ENCODE measurements around the gene CELF2. TPM values are rescaled to one million over a fixed set of nuclear protein-coding genes. Genes with fewer than 3 reads are reported as not detected.

The CELF2 gene
- total and polyA plus RNA-seq, 2 donors from 2014 or later: 1.7 to 39.2 TPM

- FAIRE-seq (no peak), DNase-seq (no peak)
- no peaks in the 10 kb centered on the region for H3K36me3 ChIP-seq (ENCODE audit: control insufficient read depth in 2 of 3, insufficient read depth in 3 of 3, low read length in 3 of 3)
- no peaks in the 10 kb centered on the region for H3K9me3 ChIP-seq (ENCODE audit: control insufficient read depth in 2 of 3, insufficient read depth in 1 of 3, low read length in 3 of 3)
- H3K27ac ChIP-seq (ENCODE audit: low read depth in 2 of 2, low read length in 2 of 2): no peak overlapping the region
- no peak for TF ChIP-seq CTCF (IDR thresholded peaks at IDR 0.05; ENCODE audit: borderline replicate concordance, extremely low read depth, insufficient read depth)
- no peaks in the 10 kb centered on the region for H3K27me3 ChIP-seq (ENCODE audit: control insufficient read depth, insufficient read depth, low read length)
- no peak overlapping the region for H3K4me3 ChIP-seq (ENCODE audit: low read length in 3 of 3)
- intact Hi-C loops (cut with DNase I): no loop called here
- H3K9ac ChIP-seq (ENCODE audit: low read length in 3 of 3): no peak overlapping the region
- H3K4me1 ChIP-seq (ENCODE audit: control insufficient read depth in 2 of 3, insufficient read depth in 2 of 3, low read depth in 1 of 3, low read length in 3 of 3): peaks cover 0 to 3% (median 0%) of the 10 kb centered on the region in 3 donors
These were observed 127.2 kb downstream of the CELF2 start for GRCh38 chr10:11144626-11145494.

GRCh38 chr10:11145495-11145855 lies 127.8 kb downstream of the CELF2 start:
- H3K27ac ChIP-seq (ENCODE audit: low read depth in 2 of 2, low read length in 2 of 2): no peak overlapping the region
- H3K4me3 ChIP-seq (ENCODE audit: low read length in 3 of 3): no peak overlapping the region
- DNase-seq (no peak), FAIRE-seq (no peak)
- peaks cover 0 to 3% (median 0%) of the 10 kb centered on the region in 3 donors for H3K4me1 ChIP-seq (ENCODE audit: control insufficient read depth in 2 of 3, insufficient read depth in 2 of 3, low read depth in 1 of 3, low read length in 3 of 3)
- H3K9ac ChIP-seq (ENCODE audit: low read length in 3 of 3): no peak overlapping the region
- no peaks in the 10 kb centered on the region for H3K27me3 ChIP-seq (ENCODE audit: control insufficient read depth, insufficient read depth, low read length)
- intact Hi-C loops (cut with DNase I): no loop called here
- no peaks in the 10 kb centered on the region for H3K9me3 ChIP-seq (ENCODE audit: control insufficient read depth in 2 of 3, insufficient read depth in 1 of 3, low read length in 3 of 3)
- H3K36me3 ChIP-seq (ENCODE audit: control insufficient read depth in 2 of 3, insufficient read depth in 3 of 3, low read length in 3 of 3): no peaks in the 10 kb centered on the region
- no peak for TF ChIP-seq CTCF (IDR thresholded peaks at IDR 0.05; ENCODE audit: borderline replicate concordance, extremely low read depth, insufficient read depth)

- peak in 1 of 5 donors; percentile 54 for DNase-seq
- Histone ChIP-seq H3K9ac (ENCODE audit: low read length in 3 of 3) (no peak overlapping the region), H3K27ac (ENCODE audit: low read depth in 2 of 2, low read length in 2 of 2) (no peak overlapping the region), H3K36me3 (ENCODE audit: control insufficient read depth in 2 of 3, insufficient read depth in 3 of 3, low read length in 3 of 3) (no peaks in the 10 kb centered on the region), H3K4me1 (ENCODE audit: control insufficient read depth in 2 of 3, insufficient read depth in 2 of 3, low read depth in 1 of 3, low read length in 3 of 3) (peaks cover 0 to 3% (median 0%) of the 10 kb centered on the region in 3 donors), H3K27me3 (ENCODE audit: control insufficient read depth, insufficient read depth, low read length) (no peaks in the 10 kb centered on the region), H3K9me3 (ENCODE audit: control insufficient read depth in 2 of 3, insufficient read depth in 1 of 3, low read length in 3 of 3) (no peaks in the 10 kb centered on the region), H3K4me3 (ENCODE audit: low read length in 3 of 3) (no peak overlapping the region)
- no peak for FAIRE-seq
- intact Hi-C loops (cut with DNase I): no loop called here
- TF ChIP-seq CTCF (IDR thresholded peaks at IDR 0.05; ENCODE audit: borderline replicate concordance, extremely low read depth, insufficient read depth): no peak
These were observed 128.9 kb downstream of the CELF2 start for GRCh38 chr10:11146402-11147171.

All from kidney (tissue), 14 donors.